HepG2 (cell line): ENCODE measurements around the gene NSD1. TPM values are rescaled to one million over a fixed set of nuclear protein-coding genes. Genes with fewer than 3 reads are reported as not detected.

Experiments used
- AKAP8 ChIP-seq: sonication (generic); formaldehyde crosslinking; IDR thresholded peaks from 2 replicates; pipeline ENCODE4 v1.5.1; 2020; ENCODE audit warnings: mild to moderate bottlenecking, missing genetic modification reagents
- E2F2 ChIP-seq: sonication (generic); formaldehyde crosslinking; IDR thresholded peaks from 2 replicates; pipeline ENCODE4 v1.4.0; 2020; ENCODE audit warnings: missing genetic modification reagents, borderline replicate concordance
- IKZF1 ChIP-seq: fragments of 450-650 bp; IDR thresholded peaks from 2 replicates; pipeline ENCODE4 v1.7.1; 2016
- IRX3 ChIP-seq: sonication (generic); formaldehyde crosslinking; IDR thresholded peaks from 2 replicates; pipeline ENCODE4 v1.8.1; 2023; ENCODE audit warnings: mild to moderate bottlenecking, low read depth, missing genetic modification reagents, borderline replicate concordance
- MAFG ChIP-seq: sonication (generic); formaldehyde crosslinking; IDR thresholded peaks from 2 replicates; pipeline ENCODE4 v1.5.1; 2020; ENCODE audit warnings: mild to moderate bottlenecking, missing genetic modification reagents
- NR2F2 ChIP-seq: IDR thresholded peaks from 2 replicates; pipeline ENCODE4 v1.6.1; 2012; ENCODE audit warnings: low read depth, inconsistent platforms, borderline replicate concordance
- POLR2G ChIP-seq: fragments of 200-400 bp; formaldehyde crosslinking; IDR thresholded peaks from 2 replicates; pipeline ENCODE4 v1.6.1; 2018; ENCODE audit warnings: mild to moderate bottlenecking, low read depth, low read length, moderate library complexity
- RBAK ChIP-seq: sonication (generic); formaldehyde crosslinking; IDR thresholded peaks from 2 replicates; pipeline ENCODE4 v1.5.1; 2020; ENCODE audit warnings: mild to moderate bottlenecking, missing genetic modification reagents
- SMARCC2 ChIP-seq: fragments of 450-650 bp; IDR thresholded peaks from 2 replicates; pipeline ENCODE4 v1.6.1; 2017; ENCODE audit warnings: antibody characterized with exemption, mild to moderate bottlenecking
- TERF1 ChIP-seq: sonication (generic); formaldehyde crosslinking; IDR thresholded peaks from 2 replicates; pipeline ENCODE4 v1.8.0; 2022; ENCODE audit warnings: mild to moderate bottlenecking, missing genetic modification reagents, moderate library complexity
- TIGD3 ChIP-seq: sonication (generic); formaldehyde crosslinking; IDR thresholded peaks from 2 replicates; pipeline ENCODE4 v1.5.1; 2020; ENCODE audit warnings: mild to moderate bottlenecking, missing genetic modification reagents, borderline replicate concordance
- ZFP62 ChIP-seq: sonication (generic); formaldehyde crosslinking; IDR thresholded peaks from 2 replicates; pipeline ENCODE4 v1.4.0; 2020; ENCODE audit warnings: missing genetic modification reagents
- ZNF17 ChIP-seq: sonication (generic); formaldehyde crosslinking; IDR thresholded peaks from 2 replicates; pipeline ENCODE4 v1.5.0; 2020; ENCODE audit warnings: mild to moderate bottlenecking, missing genetic modification reagents
- ZNF337 ChIP-seq: sonication (generic); formaldehyde crosslinking; IDR thresholded peaks from 2 replicates; pipeline ENCODE4 v1.5.1; 2020; ENCODE audit warnings: missing genetic modification reagents, low read depth, mild to moderate bottlenecking, borderline replicate concordance
- ZNF431 ChIP-seq: sonication (generic); formaldehyde crosslinking; IDR thresholded peaks from 2 replicates; pipeline ENCODE4 v1.9.0; 2022; ENCODE audit warnings: missing genetic modification reagents, low read depth, mild to moderate bottlenecking, borderline replicate concordance
- ZNF543 ChIP-seq: sonication (generic); formaldehyde crosslinking; IDR thresholded peaks from 2 replicates; pipeline ENCODE4 v1.4.0; 2020; ENCODE audit warnings: mild to moderate bottlenecking, missing genetic modification reagents
- ZNF780A ChIP-seq: sonication (generic); formaldehyde crosslinking; IDR thresholded peaks from 2 replicates; pipeline ENCODE4 v1.8.0; 2022; ENCODE audit warnings: mild to moderate bottlenecking, missing genetic modification reagents, moderate library complexity
- ZNF839 ChIP-seq: sonication (generic); formaldehyde crosslinking; IDR thresholded peaks from 2 replicates; pipeline ENCODE4 v1.4.0; 2020; ENCODE audit warnings: missing genetic modification reagents, mild to moderate bottlenecking, borderline replicate concordance
- polyA plus RNA-seq, 8 experiments: library from polyadenylated mRNA; depleted of rRNA in 3 of 8; stranded (reverse) in 7 of 8; unstranded in 1 of 8; fragments of >200 nt; fragmentation: Illumina TruSeq in 4 of 8; extraction: Trizol in 4 of 8; gene quantifications; 2 replicates each; pipeline versions ENCODE4 v1.2.1 to v1.2.3, GENCODE V29; 2011 to 2016; ENCODE audit warnings: low read depth in 4 of 8, missing spikeins in 1 of 8, mixed read lengths in 1 of 8; ENCODE audit not compliant: insufficient read depth in 1 of 8
- total RNA-seq, 5 experiments: library from RNA; depleted of rRNA; stranded (reverse); fragments of >200 nt; fragmentation: Illumina TruSeq; extraction: Trizol; gene quantifications; 2 replicates each; pipeline ENCODE4 v1.2.3, GENCODE V29; 2016; ENCODE audit warnings: low read depth in 1 of 5
- TF ChIP-seq, protein P1 (sequence below): sonication (generic); formaldehyde crosslinking; IDR thresholded peaks from 2 replicates; pipeline ENCODE4 v1.5.1; 2020; ENCODE audit warnings: missing genetic modification reagents, mild to moderate bottlenecking, borderline replicate concordance
- TF ChIP-seq, protein P2 (sequence below): conservative IDR thresholded peaks from 2 replicates; pipeline ENCODE4 v1.6.1; 2018; ENCODE audit warnings: missing genetic modification reagents
- TF ChIP-seq, protein P3 (sequence below): sonication (generic); formaldehyde crosslinking; conservative IDR thresholded peaks from 2 replicates; pipeline ENCODE4 v1.8.0; 2022; ENCODE audit warnings: mild to moderate bottlenecking, moderate library complexity, missing genetic modification reagents

Gene NSD1
- total and polyA plus RNA-seq, 2 of the 13 experiments (the other 11 are each of a cell fraction or from before 2014, with no cell fraction given) = 0.01 to 0.09 TPM

DNA sequence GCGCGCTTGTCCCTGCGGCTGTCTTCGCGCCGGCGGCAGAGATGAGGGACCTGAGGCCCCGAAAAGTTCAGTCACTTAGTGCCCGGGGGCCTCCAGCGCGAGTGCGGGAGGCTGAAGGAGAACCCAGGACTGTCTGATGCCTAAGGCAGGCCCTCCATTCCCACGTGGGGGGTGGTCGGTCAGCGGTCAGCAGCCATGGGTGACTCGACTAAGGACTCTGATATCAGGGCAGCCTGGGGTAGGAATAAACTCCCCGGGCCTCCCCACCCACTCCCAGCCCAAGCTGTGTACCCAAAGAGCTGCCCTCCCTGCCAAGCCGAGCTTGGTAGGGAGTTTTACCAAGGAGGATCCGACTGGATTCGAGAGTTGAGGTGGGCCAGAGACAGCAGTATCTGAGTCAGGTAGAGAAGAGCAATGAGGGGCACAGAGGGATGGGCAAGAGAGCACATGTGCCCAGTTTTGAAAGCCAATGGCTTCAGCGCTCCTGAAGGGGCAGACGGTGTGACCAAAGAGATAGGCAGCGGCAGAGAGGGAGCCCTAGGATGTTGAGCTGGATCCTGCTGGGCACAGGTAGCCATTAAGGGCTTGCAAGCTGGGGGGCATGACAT, 46.1 kb upstream of the NSD1 start (continued):
- TF ChIP-seq, protein P1, sequence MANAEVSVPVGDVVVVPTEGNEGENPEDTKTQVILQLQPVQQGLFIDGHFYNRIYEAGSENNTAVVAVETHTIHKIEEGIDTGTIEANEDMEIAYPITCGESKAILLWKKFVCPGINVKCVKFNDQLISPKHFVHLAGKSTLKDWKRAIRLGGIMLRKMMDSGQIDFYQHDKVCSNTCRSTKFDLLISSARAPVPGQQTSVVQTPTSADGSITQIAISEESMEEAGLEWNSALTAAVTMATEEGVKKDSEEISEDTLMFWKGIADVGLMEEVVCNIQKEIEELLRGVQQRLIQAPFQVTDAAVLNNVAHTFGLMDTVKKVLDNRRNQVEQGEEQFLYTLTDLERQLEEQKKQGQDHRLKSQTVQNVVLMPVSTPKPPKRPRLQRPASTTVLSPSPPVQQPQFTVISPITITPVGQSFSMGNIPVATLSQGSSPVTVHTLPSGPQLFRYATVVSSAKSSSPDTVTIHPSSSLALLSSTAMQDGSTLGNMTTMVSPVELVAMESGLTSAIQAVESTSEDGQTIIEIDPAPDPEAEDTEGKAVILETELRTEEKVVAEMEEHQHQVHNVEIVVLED (CRISPR knock-in tag) = no peak
- TF ChIP-seq NR2F2 (peak; percentile 30; the same call in 1 of the 2 replicates), ZNF780A (CRISPR knock-in tag) (no peak), E2F2 (no peak), ZNF17 (CRISPR knock-in tag) (no peak), ZNF337 (CRISPR knock-in tag) (no peak), IKZF1 (no peak), SMARCC2 (no peak), ZNF543 (no peak), AKAP8 (CRISPR knock-in tag) (no peak; the same call in 1 of the 2 replicates), RBAK (CRISPR knock-in tag) (no peak), MAFG (no peak), ZFP62 (CRISPR knock-in tag) (no peak), IRX3 (CRISPR knock-in tag) (no peak), TERF1 (0 out of 2 replicates have a peak, but pooled peaks have one; percentile 5), POLR2G (peak; percentile 92), ZNF839 (CRISPR knock-in tag) (no peak), ZNF431 (CRISPR knock-in tag) (no peak), TIGD3 (CRISPR knock-in tag) (peak; percentile 7; the same call in 1 of the 2 replicates)
- TF ChIP-seq, protein P2, sequence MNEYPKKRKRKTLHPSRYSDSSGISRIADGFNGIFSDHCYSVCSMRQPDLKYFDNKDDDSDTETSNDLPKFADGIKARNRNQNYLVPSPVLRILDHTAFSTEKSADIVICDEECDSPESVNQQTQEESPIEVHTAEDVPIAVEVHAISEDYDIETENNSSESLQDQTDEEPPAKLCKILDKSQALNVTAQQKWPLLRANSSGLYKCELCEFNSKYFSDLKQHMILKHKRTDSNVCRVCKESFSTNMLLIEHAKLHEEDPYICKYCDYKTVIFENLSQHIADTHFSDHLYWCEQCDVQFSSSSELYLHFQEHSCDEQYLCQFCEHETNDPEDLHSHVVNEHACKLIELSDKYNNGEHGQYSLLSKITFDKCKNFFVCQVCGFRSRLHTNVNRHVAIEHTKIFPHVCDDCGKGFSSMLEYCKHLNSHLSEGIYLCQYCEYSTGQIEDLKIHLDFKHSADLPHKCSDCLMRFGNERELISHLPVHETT (CRISPR knock-in tag) = 0 out of 2 replicates have a peak, but pooled peaks have one; percentile 8
- TF ChIP-seq, protein P3, sequence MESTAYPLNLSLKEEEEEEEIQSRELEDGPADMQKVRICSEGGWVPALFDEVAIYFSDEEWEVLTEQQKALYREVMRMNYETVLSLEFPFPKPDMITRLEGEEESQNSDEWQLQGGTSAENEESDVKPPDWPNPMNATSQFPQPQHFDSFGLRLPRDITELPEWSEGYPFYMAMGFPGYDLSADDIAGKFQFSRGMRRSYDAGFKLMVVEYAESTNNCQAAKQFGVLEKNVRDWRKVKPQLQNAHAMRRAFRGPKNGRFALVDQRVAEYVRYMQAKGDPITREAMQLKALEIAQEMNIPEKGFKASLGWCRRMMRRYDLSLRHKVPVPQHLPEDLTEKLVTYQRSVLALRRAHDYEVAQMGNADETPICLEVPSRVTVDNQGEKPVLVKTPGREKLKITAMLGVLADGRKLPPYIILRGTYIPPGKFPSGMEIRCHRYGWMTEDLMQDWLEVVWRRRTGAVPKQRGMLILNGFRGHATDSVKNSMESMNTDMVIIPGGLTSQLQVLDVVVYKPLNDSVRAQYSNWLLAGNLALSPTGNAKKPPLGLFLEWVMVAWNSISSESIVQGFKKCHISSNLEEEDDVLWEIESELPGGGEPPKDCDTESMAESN (CRISPR knock-in tag) = 0 out of 2 replicates have a peak, but pooled peaks have one; percentile 66
